Activated CD4-positive, alpha-beta T cell treated with anti-CD3 and anti-CD28 coated beads for 36 hours (primary cell): ENCODE results near the gene PTP4A2. TPM values are rescaled to one million over a fixed set of nuclear protein-coding genes. Genes with fewer than 3 reads are reported as not detected.

Source experiments
- ATAC-seq: fragments of 200-7000 bp; cut with Tn5 transposase; one replicate; pipeline ENCODE4 v1.10.0; 2021; ENCODE audit warnings: mild to moderate bottlenecking, moderate library complexity
- CTCF ChIA-PET: fragments of 350-600 bp; sonication (Branson Sonifier 250); formaldehyde crosslinking; loops from one replicate; lab custom pipeline; 2021; ENCODE audit warnings: antibody characterized with exemption; lab: Charles Lee
- POLR2A ChIA-PET: fragments of 350-600 bp; sonication (Branson Sonifier 250); formaldehyde crosslinking; loops from one replicate; lab custom pipeline; 2021; ENCODE audit warnings: antibody characterized with exemption, inconsistent platforms; lab: Charles Lee
- DNase-seq: peaks from one replicate; pipeline ENCODE4 v3.0.0-alpha.2; 2020
- H3K27ac Mint-ChIP-seq: one replicate; pipeline ENCODE4 v1.8.0; 2021; ENCODE audit warnings: mixed read lengths
- H3K27me3 Mint-ChIP-seq: one replicate; pipeline ENCODE4 v1.8.0; 2021; ENCODE audit warnings: mixed read lengths
- H3K36me3 Mint-ChIP-seq: one replicate; pipeline ENCODE4 v1.8.0; 2021; ENCODE audit warnings: low read depth, mixed read lengths
- H3K4me1 Mint-ChIP-seq: one replicate; pipeline ENCODE4 v1.8.0; 2021; ENCODE audit warnings: mixed read lengths
- H3K4me3 Mint-ChIP-seq: one replicate; pipeline ENCODE4 v1.8.0; 2021; ENCODE audit warnings: mild to moderate bottlenecking, moderate library complexity, mixed read lengths
- H3K9me3 Mint-ChIP-seq: one replicate; pipeline ENCODE4 v1.8.0; 2021; ENCODE audit warnings: low read depth, mixed read lengths
- intact Hi-C, 2 experiments: fragments of 100-400 bp; cut with DNase I in 1 of 2; cut with micrococcal nuclease in 1 of 2; formaldehyde crosslinking; loops; one replicate each; pipeline versions ENCODE4 v1.14.2 to v1.15.1; 2022 to 2024; cut with DNase I, micrococcal nuclease
- total RNA-seq, 2 experiments: library from RNA; stranded (reverse); gene quantifications; one replicate each; pipeline ENCODE4 v1.2.3, GENCODE V29; 2021

PTP4A2 gene
- total RNA-seq, 2 experiments from 2014 or later: 279 to 314 TPM

- ChIA-PET POLR2A (interaction anchor here (0.7 to 0.8 kb wide), 2 partner anchors 15 to 32 kb away, joined by 3 to 4 read pairs; no protein-coding TSS in a partner anchor), CTCF (interaction anchor here (0.6 to 1.1 kb wide), 4 partner anchors 10 to 104 kb away, joined by 3 read pairs; no protein-coding TSS in a partner anchor)
- no peaks in the 10 kb centered on the region for H3K27me3 Mint-ChIP-seq
- no peak for DNase-seq
- no peaks in the 10 kb centered on the region for H3K4me1 Mint-ChIP-seq
- no peak overlapping the region for H3K27ac Mint-ChIP-seq
- no peaks in the 10 kb centered on the region for H3K36me3 Mint-ChIP-seq
- no peak for ATAC-seq
- intact Hi-C loops: no loop called here
- H3K9me3 Mint-ChIP-seq: no peaks in the 10 kb centered on the region
- no peak overlapping the region for H3K4me3 Mint-ChIP-seq
Observed at GRCh38 chr1:31860581-31860980, 77.6 kb downstream of the PTP4A2 start.

GRCh38 chr1:31859719-31860118 is 78.4 kb downstream of the PTP4A2 start:
- intact Hi-C loops: no loop called here
- ChIA-PET CTCF (interaction anchor here (0.6 to 0.8 kb wide), 3 partner anchors 24 to 585 kb away, joined by 3 read pairs; no protein-coding TSS in a partner anchor), POLR2A (no interaction called here)
- Mint-ChIP-seq H3K36me3 (no peaks in the 10 kb centered on the region), H3K4me1 (no peaks in the 10 kb centered on the region), H3K9me3 (no peaks in the 10 kb centered on the region), H3K4me3 (no peak overlapping the region), H3K27me3 (no peaks in the 10 kb centered on the region), H3K27ac (no peak overlapping the region)
- DNase-seq (no peak), ATAC-seq (no peak)

- Mint-ChIP-seq H3K27me3 (no peaks in the 10 kb centered on the region), H3K4me1 (no peaks in the 10 kb centered on the region), H3K9me3 (no peaks in the 10 kb centered on the region), H3K4me3 (no peak overlapping the region), H3K36me3 (no peaks in the 10 kb centered on the region), H3K27ac (no peak overlapping the region)
- CTCF ChIA-PET: interaction anchor here (0.5 to 0.6 kb wide), 3 partner anchors 31 to 714 kb away, joined by 3 read pairs; no protein-coding TSS in a partner anchor
- no peak for ATAC-seq
- intact Hi-C loops: no loop called here
- no peak for DNase-seq
- POLR2A ChIA-PET: no interaction called here
Observed at GRCh38 chr1:31859044-31859443, 79.1 kb downstream of the PTP4A2 start.

GRCh38 chr1:31857863-31858262 is 80.3 kb downstream of the PTP4A2 start:
- no peak overlapping the region for H3K4me3 Mint-ChIP-seq
- no peak for DNase-seq
- intact Hi-C loops: no loop called here
- ChIA-PET POLR2A (no interaction called here), CTCF (interaction anchor here (1.0 kb wide), 1 partner anchor 35 kb away, joined by 5 read pairs; no protein-coding TSS in a partner anchor)
- H3K9me3 Mint-ChIP-seq: no peaks in the 10 kb centered on the region
- no peak overlapping the region for H3K27ac Mint-ChIP-seq
- H3K27me3 Mint-ChIP-seq: no peaks in the 10 kb centered on the region
- H3K36me3 Mint-ChIP-seq: no peaks in the 10 kb centered on the region
- no peak for ATAC-seq
- no peaks in the 10 kb centered on the region for H3K4me1 Mint-ChIP-seq

Other genes starting within 250 kb of the PTP4A2 start
- under 1 TPM in 1 of 2 experiments, not detected in 1; 0.09 TPM for gene COL16A1, start 234.4 kb downstream of the PTP4A2 start, total RNA-seq
- 1 to 10 TPM; 1.2 TPM for gene ADGRB2, start 174.0 kb downstream of the PTP4A2 start, total RNA-seq
- gene SPOCD1, start 122.3 kb downstream of the PTP4A2 start, total RNA-seq: under 1 TPM; 0.79 to 0.91 TPM
- 100 to 1,000 TPM; 198 to 206 TPM for gene KHDRBS1, start 75.5 kb upstream of the PTP4A2 start, total RNA-seq
- 10 to 100 TPM; 25.2 to 29.8 TPM for gene TMEM39B, start 134.6 kb upstream of the PTP4A2 start, total RNA-seq
- 10 to 100 TPM; 70.0 to 78.3 TPM for gene KPNA6, start 169.7 kb upstream of the PTP4A2 start, total RNA-seq
- 10 to 100 TPM; 79.5 to 79.7 TPM for gene TXLNA, start 241.3 kb upstream of the PTP4A2 start, total RNA-seq